Right ventricle myocardium superior (tissue), 1 donor: Measurements from ENCODE around the gene ZFP3. TPM values are rescaled to one million over a fixed set of nuclear protein-coding genes. Genes with fewer than 3 reads are reported as not detected.
"Not testable (repeated sequence)": the region's sequence is repeated elsewhere in the genome, so short reads cannot be mapped to it uniquely, and the experiment has no call there.

Experiments used
- ATAC-seq: fragments of 200-7000 bp; cut with Tn5 transposase; one replicate; pipeline ENCODE4 v1.9.1; 2020; ENCODE audit warnings: mild to moderate bottlenecking; ENCODE audit not compliant: poor library complexity
- DNase-seq: peaks from one replicate; pipeline ENCODE4 v3.0.0-alpha.2; 2020
- intact Hi-C: fragments of 100-400 bp; cut with DNase I; formaldehyde crosslinking; loops from one replicate; pipeline ENCODE4 v1.11.2; 2022
- long read RNA-seq: library from polyadenylated mRNA; unstranded; transcript quantifications from one replicate; pipeline ENCODE4 v2.0.0, GENCODE V29; 2021
- total RNA-seq: library from RNA; stranded (reverse); fragmentation: NEBNext Ultra II Directional; extraction: Animal tissue kit (Norgen Biotek cat#: 25700); gene quantifications from one replicate; pipeline ENCODE4 v1.2.1, GENCODE V29; 2021
- donor health status: DM: no; HTN: yes; CAD: no; lungs with severe emphysema.

Gene ZFP3
- total RNA-seq, result 9.3 TPM
- long read RNA-seq, full-length matches to known transcripts, result 13 of 19 reads
- long read RNA-seq, partial matches to known transcripts, result 0 of 19 reads
- long read RNA-seq, other reads (novel, unspliced or antisense), result 6 of 19 reads

DNA sequence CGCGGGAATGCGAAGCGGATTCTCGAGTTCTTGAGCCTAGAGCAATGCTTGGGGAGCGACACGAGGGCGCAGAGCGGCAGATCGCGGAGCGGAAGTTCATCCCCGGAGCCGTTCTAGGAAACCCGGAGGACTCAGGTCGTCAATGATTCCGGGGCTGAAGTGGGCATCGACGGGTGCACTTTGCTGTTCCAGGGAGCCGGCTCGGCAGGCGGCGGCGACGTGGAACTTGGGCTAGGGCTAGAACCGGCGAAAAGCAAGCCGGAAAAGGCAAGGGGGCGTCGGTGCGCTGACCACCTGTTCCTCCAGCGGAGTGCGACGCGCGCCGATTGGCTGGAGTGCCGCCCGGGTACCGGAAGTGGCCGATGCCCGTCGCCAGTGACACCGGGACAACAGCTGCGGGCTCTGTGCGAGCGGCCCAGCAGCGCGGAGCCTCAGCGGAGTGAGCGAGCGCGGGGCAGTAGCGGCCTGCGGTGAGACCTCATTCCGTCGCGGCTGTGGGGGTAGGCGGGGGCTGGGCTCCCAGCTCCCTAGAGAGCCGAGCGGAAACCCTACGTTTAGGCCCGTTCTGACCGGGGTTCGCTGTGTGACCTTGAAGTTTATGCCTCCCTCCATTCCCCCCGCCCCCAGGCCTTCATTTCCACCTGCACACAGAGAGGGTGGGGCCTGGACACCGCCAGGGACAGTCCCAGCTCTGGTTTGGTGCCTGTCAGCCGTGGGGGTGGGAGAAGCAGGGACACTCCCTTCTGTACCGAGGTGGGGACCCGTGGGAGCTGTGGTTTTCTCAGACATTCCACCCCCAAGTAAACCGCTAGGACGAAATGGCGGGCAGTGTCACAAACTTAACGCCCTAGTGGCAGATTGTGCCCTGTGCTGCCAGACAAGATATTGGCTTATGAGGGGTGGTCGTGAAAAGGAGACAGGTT is at the start of gene ZFP3:
Gene ZFP3, plus strand, starts transcription at position 362 of the 923 bp plus-strand sequence. CDS start 13,038 bp downstream, outside the sequence.
- intact Hi-C loops, result no loop called here
- ATAC-seq, result peak; percentile 98

DNA sequence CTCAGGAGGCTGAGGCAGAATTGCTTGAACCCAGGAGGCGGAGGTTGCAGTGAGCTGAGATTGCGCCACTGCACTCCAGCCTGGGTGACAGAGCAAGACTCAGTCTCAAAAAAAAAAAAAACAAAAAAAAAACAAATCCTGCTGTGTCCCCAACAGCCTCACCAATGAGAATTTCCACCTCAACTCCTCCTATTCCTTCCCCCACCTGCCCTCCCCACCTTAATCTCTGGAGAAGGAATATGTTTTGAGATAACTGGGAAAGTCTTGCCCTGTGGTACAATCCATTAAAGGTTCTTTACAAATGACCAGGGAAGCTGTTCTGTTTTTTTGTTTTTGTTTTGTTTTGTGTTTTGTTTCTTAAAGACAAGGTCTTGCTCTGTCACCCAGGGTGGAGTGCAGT is 48.1 kb upstream of the ZFP3 start:
- ATAC-seq, intact Hi-C loops, DNase-seq: not testable (repeated sequence)

More for the DNA sequence above, at the start of gene ZFP3:
- DNase-seq, result peak; percentile 92

DNA sequence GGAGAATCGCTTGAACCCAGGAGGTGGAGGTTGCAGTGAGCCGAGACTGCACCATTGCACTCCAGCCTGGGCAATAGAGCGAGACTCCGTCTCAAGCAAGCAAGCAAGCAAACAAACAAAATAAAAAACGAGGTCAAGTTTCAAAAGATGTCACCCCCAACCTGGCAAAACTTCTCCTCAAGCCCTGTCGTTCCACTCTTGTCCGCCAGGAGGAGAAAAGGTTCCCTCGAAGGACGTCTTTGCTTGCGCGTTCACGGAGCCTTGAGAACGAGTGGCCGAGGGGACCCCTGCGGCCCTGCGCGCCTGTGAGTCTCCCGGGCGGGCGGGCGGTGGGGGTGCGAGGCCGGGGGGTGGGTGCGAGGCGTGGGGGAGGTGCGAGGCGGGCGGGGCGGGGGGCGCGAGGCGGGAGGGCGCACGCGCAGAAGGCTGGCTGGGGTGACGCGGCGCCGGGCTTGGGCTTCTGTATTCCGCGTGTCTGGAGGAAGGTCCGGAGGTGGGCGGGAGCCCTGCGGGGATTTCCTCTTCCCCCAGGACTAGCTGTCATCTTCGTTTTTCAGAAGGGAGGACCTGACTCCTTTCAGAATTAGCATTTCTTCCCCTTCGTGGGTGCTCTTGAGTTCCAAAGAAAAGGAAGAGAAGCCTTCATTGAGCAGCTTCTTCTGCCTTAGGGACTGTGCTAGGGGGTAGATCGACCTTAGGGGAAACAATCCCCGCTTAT is 46.7 kb upstream of the ZFP3 start:
- peak; percentile 81 for ATAC-seq
- peak; percentile 88 for DNase-seq
- intact Hi-C loops, result no loop called here

DNA sequence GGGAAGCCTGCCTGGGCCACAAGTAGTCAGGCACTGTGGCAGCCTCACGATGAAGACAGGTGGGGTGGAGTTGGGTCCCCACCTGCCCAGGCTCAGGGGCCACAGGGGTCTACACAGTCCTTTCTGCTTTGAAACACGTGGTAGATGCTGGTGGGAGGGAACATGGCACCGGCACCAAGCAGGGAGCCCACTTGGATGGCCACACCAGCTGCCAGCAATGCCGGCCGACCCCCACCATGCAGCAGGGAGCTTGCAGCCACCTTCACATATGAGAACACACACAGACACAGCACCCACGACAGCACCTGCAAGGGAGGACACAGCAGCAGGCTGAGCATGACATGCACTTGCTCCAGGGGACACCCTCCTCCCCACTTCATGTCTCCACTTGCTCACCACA is 45.4 kb upstream of the ZFP3 start:
- ATAC-seq (no peak), DNase-seq (no peak)
- intact Hi-C loops, result no loop called here

DNA sequence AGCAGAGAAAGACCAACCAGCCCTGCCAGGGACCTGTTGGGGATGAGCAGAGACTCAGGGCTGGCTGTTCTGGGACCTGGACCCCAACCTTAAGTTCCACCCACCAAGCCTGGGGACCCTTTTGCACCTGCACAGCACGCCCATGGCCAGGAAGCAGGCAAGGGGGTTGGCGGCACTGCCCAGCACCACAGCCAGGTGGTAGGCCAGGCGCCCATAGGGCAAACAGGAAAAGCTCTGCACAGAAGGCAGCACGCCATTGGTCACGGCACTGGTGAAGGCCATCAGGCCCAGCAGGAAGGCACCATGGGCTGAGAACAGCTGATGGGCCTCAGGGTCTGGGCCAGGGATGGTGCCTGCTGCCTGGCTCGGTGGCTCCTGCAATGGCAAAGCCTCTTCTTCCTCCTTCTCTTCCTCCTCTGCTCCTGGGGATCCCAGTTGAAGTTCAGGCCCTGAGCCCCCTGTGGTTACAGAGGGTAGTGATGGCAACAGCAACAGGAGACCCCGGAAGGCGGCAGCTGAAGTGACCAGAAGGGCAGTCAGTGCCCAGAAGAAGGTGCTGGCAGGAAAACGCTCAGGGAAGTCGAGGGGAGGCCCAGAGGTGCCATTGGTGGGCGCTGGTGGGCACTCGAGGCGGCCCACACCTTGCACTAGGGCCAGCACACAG is 44.8 kb upstream of the ZFP3 start:
- ATAC-seq (no peak), DNase-seq (no peak)
- intact Hi-C loops, result no loop called here

DNA sequence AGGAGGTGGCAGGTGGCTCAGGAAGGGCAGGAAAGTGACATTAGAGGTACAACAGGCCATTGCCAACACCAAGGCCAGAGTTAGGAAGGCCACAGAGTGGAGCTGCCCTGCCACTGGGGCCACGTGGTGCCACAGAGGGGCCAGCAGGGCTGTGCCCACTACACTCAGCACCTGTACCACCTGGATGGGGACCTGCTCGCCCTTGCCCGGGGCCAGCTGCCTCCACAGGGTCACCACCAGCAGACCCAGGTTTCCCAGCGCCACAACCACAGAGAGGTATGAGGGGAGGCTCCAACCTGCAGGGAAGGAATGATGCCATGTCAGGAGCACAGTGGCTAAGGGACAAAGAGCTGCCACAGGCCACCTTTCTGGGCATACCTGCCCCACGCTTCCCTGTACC is 44.2 kb upstream of the ZFP3 start:
- intact Hi-C loops, result no loop called here
- ATAC-seq (no peak), DNase-seq (no peak)

DNA sequence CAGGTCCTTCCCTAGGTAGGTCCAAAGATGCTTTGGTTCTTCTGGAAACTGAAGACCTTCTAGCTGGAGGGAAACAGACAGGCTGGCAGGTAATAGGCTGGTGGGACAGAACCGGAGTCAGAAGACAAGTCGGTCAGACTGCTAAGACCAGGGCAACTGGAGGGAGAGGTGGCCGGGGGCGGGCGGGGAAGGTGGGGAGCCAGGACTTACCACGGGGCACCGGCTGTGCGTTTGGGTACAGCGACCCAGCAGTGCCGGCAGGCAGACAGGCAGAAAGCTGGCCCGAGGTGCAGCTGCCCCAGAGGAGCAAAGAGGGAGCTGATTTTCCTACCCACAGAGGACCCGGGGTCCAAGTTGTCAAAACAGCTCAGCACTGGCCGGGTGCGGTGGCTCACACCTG is 43.6 kb upstream of the ZFP3 start:
- intact Hi-C loops, result no loop called here
- ATAC-seq, result no peak
- DNase-seq, result no peak

DNA sequence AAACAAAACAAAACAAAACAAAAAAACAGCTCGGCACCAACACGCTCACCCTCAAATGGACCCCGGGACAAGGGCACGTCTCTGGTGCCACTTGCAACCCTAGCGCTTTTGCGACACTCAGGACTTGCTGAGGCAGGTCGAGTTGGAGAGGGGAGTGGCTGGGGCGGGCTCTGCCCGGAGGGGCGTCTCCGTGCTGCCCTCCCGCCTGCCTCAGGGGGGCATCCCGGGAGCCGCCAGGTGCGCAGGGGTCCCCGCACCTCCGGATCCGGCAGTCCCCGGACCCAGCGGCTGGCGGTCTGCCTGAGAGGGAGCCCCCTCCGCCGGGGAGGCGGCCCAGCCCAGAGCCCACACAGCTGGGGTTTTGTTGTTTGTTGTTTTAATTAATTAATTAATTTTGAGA is 43.0 kb upstream of the ZFP3 start, which contains the start of gene SLC52A1:
Gene SLC52A1, minus strand, starts transcription at position 112 of the 400 bp plus-strand sequence. CDS start 820 bp downstream, outside the sequence.
- ATAC-seq (no peak), DNase-seq (no peak)
- intact Hi-C loops, result no loop called here

DNA sequence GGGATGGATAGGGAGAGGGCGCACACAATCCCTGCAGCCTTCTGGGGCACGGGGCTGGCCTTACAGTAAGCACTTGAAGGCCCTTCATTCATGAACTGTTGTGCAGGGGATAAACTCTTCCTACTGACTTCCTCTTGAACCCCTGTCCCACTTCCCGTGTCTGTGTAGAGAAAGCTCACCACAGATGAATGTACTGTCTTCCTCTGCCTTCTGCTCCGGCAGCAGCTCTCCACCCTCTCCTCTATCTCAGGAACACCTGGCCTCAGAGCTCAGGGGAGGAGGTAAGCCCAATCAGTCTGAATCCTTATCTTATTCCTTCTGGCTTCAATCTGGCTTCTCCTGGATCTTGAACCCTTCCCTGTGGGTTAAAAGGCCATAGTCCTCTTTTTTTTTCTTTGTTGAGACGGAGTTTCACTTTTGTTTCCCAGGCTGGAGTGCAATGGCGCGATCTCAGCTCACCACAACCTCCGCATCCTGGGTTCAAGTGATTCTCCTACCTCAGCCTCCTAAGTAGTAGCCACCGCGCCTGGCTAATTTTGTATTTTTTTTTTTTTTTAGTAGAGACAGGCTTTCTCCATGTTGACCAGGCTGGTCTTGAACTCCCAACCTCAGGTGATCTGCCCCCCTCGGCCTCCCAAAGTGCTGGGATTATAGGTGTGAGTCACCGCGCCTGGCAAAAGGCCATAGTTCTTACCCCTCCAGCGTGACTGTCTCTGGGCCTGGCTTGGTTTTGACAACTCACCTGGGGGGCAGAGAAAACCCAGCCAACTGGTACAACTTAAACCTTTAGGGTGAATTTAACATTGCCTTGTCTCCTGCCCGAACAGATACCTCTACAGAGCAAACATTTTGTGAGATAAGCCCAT is 35.9 kb upstream of the ZFP3 start:
- intact Hi-C loops, result no loop called here
- DNase-seq, result no peak
- no peak for ATAC-seq

DNA sequence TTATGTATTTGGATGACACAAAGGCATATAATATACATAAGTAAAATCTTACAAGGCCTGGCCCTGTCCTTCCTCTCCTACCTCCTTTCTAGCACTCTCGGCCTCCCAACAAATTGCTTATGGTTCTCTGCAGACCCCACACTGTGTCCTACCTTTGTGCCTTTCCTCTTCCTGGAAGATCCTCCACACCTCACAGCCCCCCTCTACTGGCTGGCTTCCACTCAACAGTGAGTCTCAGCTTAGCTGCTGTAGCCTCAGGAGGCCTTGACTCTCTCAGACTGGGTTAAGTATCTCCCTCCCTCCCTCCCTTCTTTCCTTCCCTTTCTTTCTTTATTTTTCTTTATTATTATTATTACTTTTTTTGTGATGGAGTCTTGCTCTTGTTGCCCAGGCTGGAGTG is 34.7 kb upstream of the ZFP3 start:
- ATAC-seq, result no peak
- intact Hi-C loops, result no loop called here
- no peak for DNase-seq

DNA sequence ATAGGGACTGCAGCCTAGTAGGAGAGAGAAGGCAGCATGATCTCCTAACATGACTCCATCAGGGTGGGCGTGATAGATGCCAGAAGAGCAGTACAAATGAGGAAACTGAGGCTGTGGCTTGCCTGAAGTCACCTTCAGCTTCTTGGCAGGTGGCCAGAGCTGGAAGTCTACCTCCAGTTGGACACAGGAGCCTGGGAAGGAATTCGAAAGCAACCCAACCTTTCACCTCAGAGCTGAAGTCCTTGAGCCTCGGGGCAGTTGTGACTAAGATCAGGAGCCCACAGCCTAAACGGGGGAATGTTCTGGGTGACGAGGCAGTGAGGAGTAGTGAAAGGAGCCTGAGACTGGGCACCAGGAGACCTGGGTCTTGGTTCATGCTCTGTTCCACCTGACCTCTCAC is 33.6 kb upstream of the ZFP3 start:
- ATAC-seq (no peak), DNase-seq (no peak)
- intact Hi-C loops, result no loop called here

DNA sequence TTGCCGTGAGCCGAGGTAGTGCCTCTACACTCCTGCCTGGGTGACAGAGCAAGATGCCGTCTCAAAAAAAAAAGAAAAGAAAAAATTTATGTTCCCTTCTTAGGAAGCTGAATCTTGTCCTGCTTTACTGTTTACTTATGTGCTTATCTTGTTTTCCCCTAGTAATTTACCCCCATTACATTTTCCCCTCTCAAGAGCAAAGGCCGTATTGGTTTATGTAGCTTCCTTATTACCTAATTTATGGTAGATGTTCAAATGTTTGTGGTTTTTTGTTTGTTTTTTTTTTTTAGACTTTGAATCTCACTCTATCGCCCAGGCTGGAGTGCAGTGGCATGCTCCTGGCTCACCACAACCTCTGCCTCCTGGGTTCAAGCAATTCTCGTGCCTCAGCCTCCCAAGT is 32.8 kb upstream of the ZFP3 start:
- ATAC-seq, result no peak
- no peak for DNase-seq
- intact Hi-C loops, result no loop called here

DNA sequence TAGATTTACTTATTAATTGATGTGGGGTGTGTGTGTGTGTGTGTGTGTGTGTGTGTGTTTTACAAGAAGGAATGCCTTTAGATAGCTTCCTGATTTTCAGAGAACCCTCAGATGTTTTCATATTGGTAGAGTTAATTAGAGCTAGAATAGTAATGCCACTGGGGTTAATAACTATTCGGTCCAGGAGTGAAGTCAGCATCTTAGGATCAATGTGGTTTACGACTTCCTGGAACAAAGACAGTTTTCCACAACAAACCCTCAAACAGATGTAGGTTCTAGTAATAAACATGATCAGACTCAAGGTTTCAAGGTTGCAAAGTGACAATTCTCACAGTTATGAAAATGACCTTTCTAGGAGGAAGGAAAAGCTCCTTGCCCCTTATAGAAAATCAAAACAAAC is 30.8 kb upstream of the ZFP3 start:
- ATAC-seq (no peak), DNase-seq (no peak)
- intact Hi-C loops, result no loop called here

DNA sequence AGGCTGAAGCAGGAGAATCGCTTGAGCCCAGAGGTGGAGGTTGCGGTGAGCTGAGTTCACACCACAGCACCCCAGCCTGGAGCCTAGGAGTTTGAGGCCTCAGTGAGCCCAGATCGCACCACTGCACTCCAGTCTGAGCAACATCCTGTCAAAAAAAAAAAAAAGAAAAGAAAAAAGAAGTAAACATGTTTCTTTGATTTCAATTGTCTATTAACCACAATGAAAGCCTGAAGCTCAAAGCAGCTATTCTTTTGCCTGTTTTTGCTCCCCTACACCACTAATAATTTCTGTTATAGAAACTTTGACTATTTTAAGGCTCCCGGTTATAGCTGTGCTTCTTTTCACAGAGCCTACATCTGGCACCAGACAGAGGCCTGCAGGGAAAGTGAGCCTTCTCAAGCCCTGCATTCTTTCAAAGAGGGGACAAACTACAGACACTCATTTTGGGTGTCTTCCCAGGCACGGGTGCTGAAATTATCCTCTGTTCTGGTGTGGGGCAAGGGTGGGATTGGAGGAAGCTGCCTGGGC is 28.9 kb upstream of the ZFP3 start:
- intact Hi-C loops, result no loop called here
- ATAC-seq, result peak; percentile 31
- DNase-seq, result no peak

DNA sequence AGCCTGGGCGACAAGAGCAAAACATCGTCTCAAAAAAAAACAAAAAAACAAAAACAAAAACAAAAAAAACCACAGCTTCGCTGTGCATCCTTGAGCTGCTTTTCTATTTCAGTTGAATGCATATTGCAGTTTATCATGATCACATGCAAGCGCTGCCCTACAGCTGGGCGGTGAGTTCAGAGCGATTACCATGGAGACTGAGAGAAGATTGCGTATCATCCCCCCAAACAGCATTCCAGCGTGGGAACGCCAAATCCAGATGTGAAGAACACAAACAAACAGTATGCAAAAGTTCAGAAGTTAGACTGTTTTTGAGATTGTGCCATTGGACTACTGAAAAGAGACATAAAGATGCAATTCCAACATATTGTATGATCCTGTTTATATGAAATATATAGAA is 28.0 kb upstream of the ZFP3 start:
- ATAC-seq (no peak), DNase-seq (no peak)
- intact Hi-C loops, result no loop called here

DNA sequence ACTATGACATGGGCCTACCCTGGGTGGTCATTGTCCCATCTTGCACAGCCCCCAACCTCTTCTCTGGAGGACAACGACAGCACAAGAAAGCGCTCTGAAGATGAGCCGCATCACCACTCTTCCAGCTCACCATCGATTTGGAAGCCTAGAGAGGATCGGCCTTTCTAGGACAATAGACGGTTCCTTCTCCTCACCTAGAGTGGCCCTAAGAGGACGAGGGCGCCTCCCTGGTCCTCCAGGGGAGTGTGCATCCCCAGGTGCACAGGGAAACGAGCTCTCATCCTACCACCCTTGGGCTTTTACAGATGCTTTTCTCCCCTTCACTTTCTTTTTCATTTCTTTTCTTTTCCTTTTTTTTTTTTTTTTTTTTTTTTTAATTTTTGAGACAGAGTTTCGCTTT is 22.7 kb upstream of the ZFP3 start:
- ATAC-seq (no peak), DNase-seq (no peak)
- intact Hi-C loops, result no loop called here

DNA sequence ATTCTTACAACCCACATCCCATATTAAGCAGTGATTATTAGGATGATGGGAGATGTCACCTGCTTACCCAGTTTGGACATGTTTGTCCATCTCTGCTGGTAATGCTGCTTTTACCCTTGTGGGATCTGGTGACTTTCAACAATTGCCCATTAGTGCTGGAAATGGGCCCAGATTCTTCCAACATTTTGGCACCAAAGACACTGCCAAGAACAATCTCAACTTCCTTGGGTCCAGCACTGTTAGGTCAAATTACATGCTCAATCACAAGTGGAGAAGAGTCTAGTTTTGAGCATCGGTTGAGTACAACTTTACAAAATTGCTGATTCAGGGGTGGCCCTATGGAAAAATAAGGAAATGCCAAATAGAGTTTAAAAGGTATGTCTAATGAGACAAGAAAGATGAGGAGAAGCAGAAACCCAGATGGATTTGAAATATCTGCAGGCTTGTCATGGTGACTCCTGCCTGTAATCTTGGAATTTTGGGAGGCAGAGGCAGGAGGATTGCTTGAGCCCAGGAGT is 13.0 kb upstream of the ZFP3 start:
- ATAC-seq, result no peak
- intact Hi-C loops, result no loop called here

DNA sequence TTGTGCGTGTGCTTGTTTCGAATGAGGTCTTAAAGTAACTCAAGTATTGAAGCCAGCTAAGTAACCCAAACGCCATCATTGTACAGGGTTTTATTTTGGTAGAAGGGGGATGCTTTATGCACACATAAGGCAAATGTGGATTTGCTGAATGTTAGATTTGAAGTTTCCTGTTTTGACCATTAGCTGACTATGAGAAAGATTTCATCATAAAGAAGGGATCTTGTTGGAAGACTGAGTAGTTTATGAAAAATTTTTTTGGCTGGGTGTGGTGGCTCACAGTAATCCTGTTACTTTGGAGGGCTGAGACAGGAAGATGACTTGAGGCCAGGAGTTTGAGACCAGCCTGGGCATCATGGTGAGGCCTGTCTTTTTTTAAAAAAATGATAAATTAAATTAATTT is 10.0 kb upstream of the ZFP3 start:
- intact Hi-C loops, result no loop called here
- no peak for DNase-seq
- ATAC-seq, result no peak

More for the DNA sequence above, 13.0 kb upstream of the ZFP3 start:
- no peak for DNase-seq
